AG04449 (cell line): ENCODE measurements around the gene IL13RA1.
"Not testable (repeated sequence)": the region's sequence is repeated elsewhere in the genome, so short reads cannot be mapped to it uniquely, and the experiment has no call there.

Experiments
- CTCF ChIA-PET: fragments of 350-600 bp; formaldehyde crosslinking; extraction: SDS; loops from one replicate; lab custom pipeline; 2021; ENCODE audit warnings: antibody characterized with exemption; lab: Yijun Ruan, JAX
- POLR2A ChIA-PET: fragments of 400-600, 350-600 bp; formaldehyde crosslinking; extraction: SDS; loops from one replicate; lab custom pipeline; 2020; ENCODE audit warnings: antibody characterized with exemption, inconsistent platforms; lab: Yijun Ruan, JAX
- DNase-seq: peaks from one replicate; pipeline ENCODE4 v3.0.0-alpha.2; 2010; ENCODE audit warnings: low read depth, low spot score
- H3K4me3 ChIP-seq: 2 replicates; pipeline ENCODE4 v1.5.1; 2011; ENCODE audit warnings: low read depth, mild to moderate bottlenecking, control low read depth, low read length
- CTCF ChIP-seq: IDR thresholded peaks from one replicate; pipeline ENCODE4 v1.5.1; 2011; ENCODE audit warnings: mild to moderate bottlenecking, moderate library complexity, low read length, control low read depth, inconsistent platforms; ENCODE audit not compliant: insufficient read depth; ENCODE audit errors: missing control alignments

The IL13RA1 gene

GRCh38 chrX:118780509-118780908 is 53.1 kb downstream of the IL13RA1 start:
- CTCF ChIA-PET = interaction anchor here (0.6 kb wide), 1 partner anchor 25 kb away, joined by 4 read pairs; no protein-coding TSS in a partner anchor
- TF ChIP-seq CTCF = no peak
- H3K4me3 ChIP-seq = no peak overlapping the region
- DNase-seq = no peak
- POLR2A ChIA-PET = no interaction called here

GRCh38 chrX:118780911-118781310 is 53.5 kb downstream of the IL13RA1 start:
- CTCF ChIA-PET = interaction anchor here (0.6 kb wide), 2 partner anchors 26 to 1110 kb away, joined by 3 to 4 read pairs; no protein-coding TSS in a partner anchor
- no peak for DNase-seq
- H3K4me3 ChIP-seq = no peak overlapping the region
- no peak for TF ChIP-seq CTCF
- POLR2A ChIA-PET = no interaction called here

GRCh38 chrX:118795528-118796280 is 68.3 kb downstream of the IL13RA1 start:
- no peak overlapping the region for H3K4me3 ChIP-seq
- ChIA-PET CTCF (interaction anchor here (1.1 to 1.2 kb wide), 2 partner anchors 11 to 168 kb away, joined by 3 read pairs; no protein-coding TSS in a partner anchor), POLR2A (no interaction called here)
- no peak for DNase-seq
- no peak for TF ChIP-seq CTCF

- POLR2A ChIA-PET = no interaction called here
- no peak for DNase-seq
- no peak overlapping the region for H3K4me3 ChIP-seq
- no peak for TF ChIP-seq CTCF
- CTCF ChIA-PET = interaction anchor here (0.9 to 2.8 kb wide), 3 partner anchors 40 to 176 kb away, joined by 3 to 13 read pairs (median 3); no protein-coding TSS in a partner anchor
Observed at GRCh38 chrX:118802857-118803256, 75.5 kb downstream of the IL13RA1 start.

GRCh38 chrX:118807151-118808017 is 80.0 kb downstream of the IL13RA1 start:
- no peak overlapping the region for H3K4me3 ChIP-seq
- TF ChIP-seq CTCF = peak; percentile 44
- ChIA-PET POLR2A (no interaction called here), CTCF (interaction anchor here (0.7 to 6.0 kb wide), 18 partner anchors 9 to 348 kb away, joined by 3 to 62 read pairs (median 4); partner anchors contain the start of gene ZCCHC12)
- DNase-seq = no peak

GRCh38 chrX:118817257-118817656 is 89.9 kb downstream of the IL13RA1 start:
- POLR2A ChIA-PET, H3K4me3 ChIP-seq, DNase-seq: not testable (repeated sequence)
- CTCF ChIA-PET = interaction anchor here (0.7 to 1.8 kb wide), 4 partner anchors 10 to 173 kb away, joined by 3 to 7 read pairs (median 4); no protein-coding TSS in a partner anchor
